ENCODE results near the gene PRKCH.

Gene PRKCH

GRCh38 chr14:61470961-61471293 lies 149.5 kb downstream of the PRKCH start:
- Histone ChIP-seq H3K79me2 (ENCODE audit: insufficient read depth, low read length) (peaks cover 72% of the 10 kb centered on the region), H2AFZ (ENCODE audit: low read length) (no peak overlapping the region), H3F3A (ENCODE audit: low read depth) (peaks cover 19% of the 10 kb centered on the region), H3K4me3 (ENCODE audit: low read length, poor library complexity, severe bottlenecking) (peak overlapping the region; percentile 64), H3K27me3 (ENCODE audit: insufficient read depth, low read length, poor library complexity, severe bottlenecking) (no peaks in the 10 kb centered on the region), H3K4me1 (ENCODE audit: insufficient read depth, low read length, poor library complexity, severe bottlenecking) (peaks cover 70% of the 10 kb centered on the region), H3K9me3 (ENCODE audit: insufficient read depth, low read depth, low read length) (no peaks in the 10 kb centered on the region), H3K9ac (ENCODE audit: low read depth, low read length, poor library complexity, severe bottlenecking) (peak overlapping the region; percentile 58), H3K36me3 (ENCODE audit: insufficient read depth, low read length) (peaks cover 12% of the 10 kb centered on the region; the same call in 1 of the 2 replicates), H4K20me1 (ENCODE audit: insufficient read depth, low read length, poor library complexity, severe bottlenecking) (peaks cover 10% of the 10 kb centered on the region), H3K9me2 (replicated peaks; ENCODE audit: low read depth, low read length) (no peaks in the 10 kb centered on the region), H3K4me2 (ENCODE audit: low read depth, low read length, poor library complexity, severe bottlenecking) (peak overlapping the region; percentile 88)
- TF ChIP-seq EZH2phosphoT487 (IDR thresholded peaks at IDR 0.05; ENCODE audit: borderline replicate concordance), result no peak
- TF ChIP-seq CTCF (conservative IDR thresholded peaks at IDR 0.05; ENCODE audit: low read length), result no peak

GRCh38 chr14:61471297-61472005 lies 150.1 kb downstream of the PRKCH start:
- peak overlapping the region; percentile 58 for H3K9ac ChIP-seq (ENCODE audit: low read depth, low read length, poor library complexity, severe bottlenecking)
- H3K79me2 ChIP-seq (ENCODE audit: insufficient read depth, low read length), result peaks cover 70% of the 10 kb centered on the region
- H3K4me1 ChIP-seq (ENCODE audit: insufficient read depth, low read length, poor library complexity, severe bottlenecking), result peaks cover 75% of the 10 kb centered on the region
- H3K4me3 ChIP-seq (ENCODE audit: low read length, poor library complexity, severe bottlenecking), result peak overlapping the region; percentile 64
- no peaks in the 10 kb centered on the region for H3K27me3 ChIP-seq (ENCODE audit: insufficient read depth, low read length, poor library complexity, severe bottlenecking)
- no peak for TF ChIP-seq EZH2phosphoT487 (IDR thresholded peaks at IDR 0.05; ENCODE audit: borderline replicate concordance)
- no peak for TF ChIP-seq CTCF (conservative IDR thresholded peaks at IDR 0.05; ENCODE audit: low read length)
- H3K4me2 ChIP-seq (ENCODE audit: low read depth, low read length, poor library complexity, severe bottlenecking), result peak overlapping the region; percentile 88
- no peak overlapping the region for H2AFZ ChIP-seq (ENCODE audit: low read length)
- peaks cover 12% of the 10 kb centered on the region for H4K20me1 ChIP-seq (ENCODE audit: insufficient read depth, low read length, poor library complexity, severe bottlenecking)
- H3K36me3 ChIP-seq (ENCODE audit: insufficient read depth, low read length), result peaks cover 12% of the 10 kb centered on the region; the same call in 1 of the 2 replicates
- H3K9me2 ChIP-seq (replicated peaks; ENCODE audit: low read depth, low read length), result no peaks in the 10 kb centered on the region
- no peaks in the 10 kb centered on the region for H3K9me3 ChIP-seq (ENCODE audit: insufficient read depth, low read depth, low read length)
- peaks cover 23% of the 10 kb centered on the region for H3F3A ChIP-seq (ENCODE audit: low read depth)

GRCh38 chr14:61472011-61472672 lies 150.8 kb downstream of the PRKCH start:
- Histone ChIP-seq H3K79me2 (ENCODE audit: insufficient read depth, low read length) (peaks cover 63% of the 10 kb centered on the region), H3F3A (ENCODE audit: low read depth) (peaks cover 24% of the 10 kb centered on the region)

More at GRCh38 chr14:61472011-61472672, 150.8 kb downstream of the PRKCH start:
- H4K20me1 ChIP-seq (ENCODE audit: insufficient read depth, low read length, poor library complexity, severe bottlenecking), result peaks cover 12% of the 10 kb centered on the region
- peak overlapping the region; percentile 88 for H3K4me2 ChIP-seq (ENCODE audit: low read depth, low read length, poor library complexity, severe bottlenecking)
- no peak overlapping the region for H2AFZ ChIP-seq (ENCODE audit: low read length)
- H3K27me3 ChIP-seq (ENCODE audit: insufficient read depth, low read length, poor library complexity, severe bottlenecking), result no peaks in the 10 kb centered on the region
- no peak for TF ChIP-seq EZH2phosphoT487 (IDR thresholded peaks at IDR 0.05; ENCODE audit: borderline replicate concordance)
- TF ChIP-seq CTCF (conservative IDR thresholded peaks at IDR 0.05; ENCODE audit: low read length), result no peak
- no peaks in the 10 kb centered on the region for H3K9me2 ChIP-seq (replicated peaks; ENCODE audit: low read depth, low read length)
- H3K4me1 ChIP-seq (ENCODE audit: insufficient read depth, low read length, poor library complexity, severe bottlenecking), result peaks cover 82% of the 10 kb centered on the region
- no peaks in the 10 kb centered on the region for H3K9me3 ChIP-seq (ENCODE audit: insufficient read depth, low read depth, low read length)
- H3K4me3 ChIP-seq (ENCODE audit: low read length, poor library complexity, severe bottlenecking), result peak overlapping the region; percentile 64
- H3K36me3 ChIP-seq (ENCODE audit: insufficient read depth, low read length), result peaks cover 12% of the 10 kb centered on the region; the same call in 1 of the 2 replicates
- peak overlapping the region; percentile 58 for H3K9ac ChIP-seq (ENCODE audit: low read depth, low read length, poor library complexity, severe bottlenecking)

Data from Loucy (cell line).